ENCODE data around the gene CENATAC.
"Not testable (repeated sequence)": the region's sequence is repeated elsewhere in the genome, so short reads cannot be mapped to it uniquely, and the experiment has no call there.

The CENATAC gene, protein sequence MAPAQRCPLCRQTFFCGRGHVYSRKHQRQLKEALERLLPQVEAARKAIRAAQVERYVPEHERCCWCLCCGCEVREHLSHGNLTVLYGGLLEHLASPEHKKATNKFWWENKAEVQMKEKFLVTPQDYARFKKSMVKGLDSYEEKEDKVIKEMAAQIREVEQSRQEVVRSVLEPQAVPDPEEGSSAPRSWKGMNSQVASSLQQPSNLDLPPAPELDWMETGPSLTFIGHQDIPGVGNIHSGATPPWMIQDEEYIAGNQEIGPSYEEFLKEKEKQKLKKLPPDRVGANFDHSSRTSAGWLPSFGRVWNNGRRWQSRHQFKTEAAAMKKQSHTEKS

DNA sequence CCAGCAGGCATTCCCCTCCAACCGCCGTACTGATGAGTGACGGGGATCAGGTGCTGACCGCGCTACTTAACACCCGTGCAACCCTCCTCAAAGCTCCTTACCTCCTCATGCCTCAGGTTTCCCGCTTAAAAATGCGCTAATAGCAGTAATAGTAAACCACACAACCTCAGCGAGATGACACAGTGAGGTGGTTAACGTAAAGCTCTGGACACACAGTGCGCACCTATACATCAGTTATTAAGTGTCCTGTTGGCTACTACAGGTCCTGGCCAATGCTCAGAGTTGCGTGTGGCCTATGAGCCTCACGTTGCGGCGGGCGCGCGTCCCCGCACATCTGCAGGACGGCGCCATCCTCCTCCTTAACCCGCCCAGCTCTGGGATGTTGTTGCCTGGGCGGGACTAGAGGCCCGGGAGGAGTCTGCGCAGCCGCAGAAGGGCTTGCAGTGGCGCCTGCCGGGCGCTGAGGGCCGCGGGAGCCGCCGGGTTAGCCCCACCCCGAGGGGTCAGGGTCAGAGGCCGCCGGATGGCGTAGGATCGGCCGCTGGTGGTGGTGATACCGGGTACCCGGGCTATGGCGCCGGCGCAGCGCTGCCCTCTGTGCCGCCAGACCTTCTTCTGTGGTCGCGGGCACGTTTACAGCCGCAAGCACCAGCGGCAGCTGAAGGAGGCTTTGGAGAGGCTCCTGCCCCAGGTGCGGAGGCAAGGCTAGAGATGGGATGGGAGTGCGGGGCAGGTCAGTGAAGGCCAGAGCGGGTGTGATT is at the start of gene CENATAC:
TSS of gene CENATAC (plus strand) at position 512 of the 761 bp plus-strand sequence. CDS start at position 572, 60 bp downstream.
- DNase-seq, result peak; percentile 95

- DNase-seq, result peak; percentile 12
Measured at GRCh38 chr11:118953265-118953664, 44.7 kb upstream of the CENATAC start.

GRCh38 chr11:118953976-118954375 is 44.0 kb upstream of the CENATAC start:
- DNase-seq, result not testable (repeated sequence)

GRCh38 chr11:118956094-118956846 is 41.7 kb upstream of the CENATAC start, which contains the start of gene UPK2:
Gene UPK2 (plus strand): TSS chr11:118956298. CDS start chr11:118956351, 53 bp downstream.
- DNase-seq, result peak; percentile 74

DNA sequence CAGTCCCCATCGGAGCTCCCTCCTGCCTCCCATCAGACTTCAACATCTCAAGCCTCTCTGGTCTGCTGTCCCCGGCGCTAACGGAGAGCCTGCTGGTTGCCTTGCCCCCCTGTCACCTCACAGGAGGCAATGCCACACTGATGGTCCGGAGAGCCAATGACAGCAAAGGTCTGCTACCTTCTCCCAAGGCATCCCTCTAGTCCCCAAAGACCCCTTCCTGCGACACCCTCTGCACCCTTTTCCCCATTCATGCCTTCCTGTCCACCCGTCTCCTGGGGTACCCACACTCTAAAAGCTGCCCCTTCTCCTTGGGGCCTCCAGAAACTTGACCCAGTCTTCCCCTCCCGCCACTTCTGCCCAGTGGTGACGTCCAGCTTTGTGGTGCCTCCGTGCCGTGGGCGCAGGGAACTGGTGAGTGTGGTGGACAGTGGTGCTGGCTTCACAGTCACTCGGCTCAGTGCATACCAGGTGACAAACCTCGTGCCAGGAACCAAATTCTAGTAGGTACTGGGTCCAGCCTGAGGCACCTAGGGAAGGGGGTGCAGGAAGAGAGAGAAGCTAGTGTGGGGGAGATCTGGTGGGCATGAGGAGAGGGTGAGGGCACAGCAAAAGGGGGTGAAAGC is 41.0 kb upstream of the CENATAC start:
- DNase-seq, result no peak

DNA sequence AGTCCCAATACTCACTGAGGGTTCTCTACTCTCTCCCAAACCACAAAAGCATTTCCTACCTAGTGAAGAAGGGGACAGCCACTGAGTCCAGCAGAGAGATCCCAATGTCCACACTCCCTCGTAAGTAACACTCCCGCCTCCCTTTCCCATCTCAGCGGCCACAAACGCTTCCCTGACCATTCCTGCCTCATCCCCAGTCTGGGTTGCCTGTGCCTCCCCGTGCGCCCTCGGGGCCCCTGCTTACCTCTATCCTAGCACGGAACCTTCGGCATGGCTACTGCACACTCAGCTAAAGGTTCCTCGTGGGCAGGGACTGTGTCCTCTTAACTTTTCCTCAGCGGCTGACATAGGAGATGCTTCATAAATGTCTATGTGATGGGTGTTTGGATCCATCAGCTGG is 40.4 kb upstream of the CENATAC start:
- no peak for DNase-seq

DNA sequence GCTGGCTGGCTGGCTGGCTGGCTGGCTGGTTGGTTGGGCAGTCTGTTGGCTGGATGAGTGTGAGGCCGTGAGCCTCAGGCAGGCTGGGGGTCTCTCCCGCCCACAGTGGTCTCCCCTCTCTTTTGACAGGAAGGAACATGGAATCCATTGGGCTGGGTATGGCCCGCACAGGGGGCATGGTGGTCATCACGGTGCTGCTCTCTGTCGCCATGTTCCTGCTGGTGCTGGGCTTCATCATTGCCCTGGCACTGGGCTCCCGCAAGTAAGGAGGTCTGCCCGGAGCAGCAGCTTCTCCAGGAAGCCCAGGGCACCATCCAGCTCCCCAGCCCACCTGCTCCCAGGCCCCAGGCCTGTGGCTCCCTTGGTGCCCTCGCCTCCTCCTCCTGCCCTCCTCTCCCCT is 40.0 kb upstream of the CENATAC start:
- DNase-seq, result no peak

DNA sequence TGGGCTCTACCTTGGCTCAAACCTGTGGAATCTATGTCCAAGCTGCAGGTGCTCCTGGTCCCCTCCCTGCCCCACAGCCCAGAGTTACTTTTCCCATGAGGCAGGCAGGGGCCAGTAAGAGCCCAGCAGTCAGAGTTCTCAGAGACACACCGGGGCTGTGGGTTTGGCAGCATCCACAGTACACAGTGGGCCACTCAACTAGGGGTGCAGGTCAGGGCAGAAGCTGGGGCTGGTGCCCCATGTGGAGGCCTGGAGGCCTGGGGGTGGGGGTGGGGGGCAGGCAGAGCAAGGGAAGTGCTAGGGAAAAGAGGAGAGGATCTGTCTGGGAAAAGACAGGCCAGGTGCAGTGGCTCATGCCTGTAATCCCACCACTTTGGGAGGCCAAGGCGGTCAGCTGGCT is 39.4 kb upstream of the CENATAC start:
- no peak for DNase-seq

DNA sequence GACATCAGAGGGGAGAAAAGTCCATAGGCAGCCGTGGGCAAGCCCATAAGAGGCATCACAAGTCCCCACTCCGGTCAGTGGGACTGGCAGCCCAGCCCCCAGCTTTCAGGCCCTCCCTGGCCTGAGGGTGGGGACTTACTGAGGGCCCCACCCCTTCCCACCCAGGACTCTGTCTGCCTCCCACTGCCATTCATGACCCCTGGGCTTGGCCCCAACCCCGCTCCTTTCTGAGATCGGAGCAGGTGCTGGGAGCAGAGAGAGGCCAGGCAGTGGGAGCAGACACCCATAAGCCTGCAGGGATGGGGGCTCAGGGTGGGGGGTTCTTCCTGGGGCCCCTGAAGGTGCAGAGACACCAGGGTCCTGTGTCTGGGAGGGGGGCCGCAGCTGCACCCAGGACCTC is 36.7 kb upstream of the CENATAC start:
- no peak for DNase-seq

DNA sequence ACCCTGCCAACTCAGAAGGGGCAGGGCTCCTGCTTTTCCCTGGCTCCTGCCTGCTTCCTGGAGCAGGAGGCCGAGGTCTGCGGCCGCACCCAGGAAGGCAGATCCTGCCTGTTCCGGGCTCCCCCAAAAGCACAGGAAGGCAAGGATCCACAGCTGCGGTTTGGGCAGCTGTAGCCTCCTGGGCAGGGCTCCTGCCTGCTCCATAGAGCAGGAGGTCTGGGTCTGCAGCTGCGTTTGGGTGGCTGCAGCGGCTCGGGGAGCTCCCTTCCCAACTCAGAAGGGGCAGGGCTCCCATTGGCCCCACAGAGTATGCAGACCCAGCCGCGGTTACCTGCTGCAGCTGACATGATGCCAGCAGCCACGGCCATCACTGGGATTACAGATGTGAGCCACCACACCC is 36.3 kb upstream of the CENATAC start:
- no peak for DNase-seq

DNA sequence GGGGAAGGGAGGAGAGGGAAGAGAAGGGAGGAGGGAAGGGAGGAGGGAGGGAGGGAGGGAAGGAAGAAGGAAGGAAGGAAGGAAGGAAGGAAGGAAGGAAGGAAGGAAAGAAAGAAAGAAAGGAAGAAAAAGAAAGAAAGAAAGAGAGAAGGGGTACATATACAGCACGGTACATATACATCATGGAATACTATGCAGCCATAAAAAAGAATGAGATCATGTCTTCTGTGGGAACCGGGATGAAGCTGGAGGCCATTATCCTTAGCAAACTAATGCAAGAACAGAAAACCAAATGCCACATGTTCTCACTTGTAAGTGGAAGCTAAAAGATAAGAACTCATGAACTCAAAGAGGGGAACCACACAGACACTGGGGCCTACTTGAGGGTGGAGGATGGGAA is 28.4 kb upstream of the CENATAC start:
- DNase-seq, result not testable (repeated sequence)

DNA sequence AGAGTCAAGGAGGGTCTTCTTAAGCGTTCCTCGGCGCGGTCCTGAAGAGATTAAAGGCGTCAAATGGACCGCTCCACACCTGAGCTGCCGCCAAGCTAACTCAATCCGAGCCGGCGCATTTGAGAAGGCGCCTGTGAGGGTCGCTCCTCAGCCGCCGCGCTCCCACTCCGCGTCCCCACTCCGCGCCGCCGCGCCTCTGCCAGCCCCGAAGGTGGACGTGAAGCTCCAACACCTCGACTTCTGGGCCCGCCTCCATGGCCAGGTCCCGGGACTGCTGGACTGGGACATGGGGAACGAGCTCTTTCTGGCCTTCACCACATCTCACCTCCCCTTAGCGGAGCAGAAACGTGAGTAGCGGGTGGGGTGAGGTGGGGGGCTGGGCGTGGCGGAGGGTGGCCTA is 26.3 kb upstream of the CENATAC start, which contains the start of gene FOXR1:
TSS of gene FOXR1 (plus strand) at position 116 of the 400 bp plus-strand sequence. CDS start at position 287, 171 bp downstream.
- DNase-seq, result no peak

- no peak for DNase-seq
Measured at GRCh38 chr11:118973985-118974384, 24.0 kb upstream of the CENATAC start.

- no peak for DNase-seq
Measured at GRCh38 chr11:118975771-118976709, 21.9 kb upstream of the CENATAC start.

- DNase-seq, result no peak
Measured at GRCh38 chr11:118979434-118979833, 18.5 kb upstream of the CENATAC start.

GRCh38 chr11:118980191-118980881 is 17.6 kb upstream of the CENATAC start:
- DNase-seq, result no peak

GRCh38 chr11:118984337-118984736 is 13.6 kb upstream of the CENATAC start:
- DNase-seq, result not testable (repeated sequence)

- DNase-seq, result no peak
Measured at GRCh38 chr11:118984825-118985224, 13.1 kb upstream of the CENATAC start.

- no peak for DNase-seq
Measured at GRCh38 chr11:118988280-118988679, 9.7 kb upstream of the CENATAC start.

DNA sequence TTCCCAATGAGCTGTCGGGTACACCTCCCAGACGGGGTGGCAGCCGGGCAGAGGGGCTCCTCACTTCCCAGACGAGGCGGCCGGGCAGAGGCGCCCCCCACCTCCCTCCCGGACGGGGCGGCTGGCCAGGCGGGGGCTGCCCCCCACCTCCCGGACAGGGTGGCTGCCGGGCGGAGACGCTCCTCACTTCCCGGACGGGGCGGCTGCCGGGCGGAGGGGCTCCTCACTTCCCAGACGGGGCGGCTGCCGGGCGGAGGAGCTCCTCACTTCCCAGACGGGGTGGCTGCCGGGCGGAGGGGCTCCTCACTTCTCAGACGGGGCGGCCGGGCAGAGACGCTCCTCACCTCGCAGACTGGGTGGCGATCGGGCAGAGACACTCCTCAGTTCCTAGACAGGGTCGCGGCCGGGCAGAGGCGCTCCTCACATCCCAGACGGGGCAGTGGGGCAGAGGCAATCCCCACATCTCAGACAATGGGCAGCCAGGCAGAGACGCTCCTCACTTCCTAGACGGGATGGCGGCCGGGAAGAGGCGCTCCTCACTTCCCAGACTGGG is 6.4 kb upstream of the CENATAC start:
- DNase-seq, result not testable (repeated sequence)

All from NCI-H774 (cell line).